Superior temporal gyrus (tissue), 1 donor: Measurements from ENCODE around the gene CYP3A5.

Experiments
- DNase-seq: peaks from one replicate; pipeline ENCODE4 v3.0.0-alpha.2; 2016; ENCODE audit errors: extremely low spot score

The CYP3A5 gene

GRCh38 chr7:99615989-99616358 is 63.8 kb downstream of the CYP3A5 start:
- no peak for DNase-seq

DNA sequence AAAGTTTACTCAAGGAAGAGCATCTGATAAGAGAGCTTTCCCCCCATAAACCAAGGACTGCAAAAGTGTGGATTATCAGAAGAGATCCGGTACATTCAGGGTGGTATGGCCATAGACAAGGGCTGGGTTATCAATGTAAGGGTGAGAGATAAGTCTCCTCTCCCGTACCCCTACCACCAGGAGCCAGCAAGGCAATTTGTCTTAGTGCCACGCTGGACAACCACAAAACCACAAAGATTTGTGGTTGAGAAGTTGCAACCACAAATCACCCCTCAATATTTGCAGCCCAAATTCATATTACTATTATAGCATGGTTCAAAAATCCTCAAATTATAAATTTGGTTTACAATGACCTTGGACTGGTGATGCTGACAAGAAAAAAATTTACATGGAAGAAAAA is 65.3 kb downstream of the CYP3A5 start:
- no peak for DNase-seq

GRCh38 chr7:99607548-99607947 is 72.2 kb downstream of the CYP3A5 start:
- no peak for DNase-seq

DNA sequence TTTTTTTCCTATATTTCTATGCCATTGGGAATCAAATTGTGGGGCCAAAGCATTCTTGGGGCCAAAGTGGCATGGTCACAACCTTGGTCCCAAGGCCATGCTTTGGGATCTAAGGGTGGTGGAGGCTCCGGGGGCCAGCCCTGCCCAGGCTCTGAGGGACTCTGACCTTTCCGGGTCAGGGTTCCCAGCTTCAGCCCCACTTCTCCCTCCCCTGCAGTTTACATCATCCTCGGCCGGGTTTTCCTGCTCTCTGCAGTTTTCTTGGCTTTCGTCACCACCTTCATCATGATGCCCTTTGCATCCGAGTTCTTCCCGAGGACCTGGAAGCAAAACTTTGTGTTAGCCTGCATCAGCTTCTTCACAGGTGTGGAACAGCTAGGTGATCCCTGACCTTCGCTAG is 73.3 kb downstream of the CYP3A5 start:
- DNase-seq = no peak

- DNase-seq = no peak
Measured at GRCh38 chr7:99605527-99605926, 74.3 kb downstream of the CYP3A5 start.

- DNase-seq = no peak
Measured at GRCh38 chr7:99601656-99602310, 78.0 kb downstream of the CYP3A5 start.

DNA sequence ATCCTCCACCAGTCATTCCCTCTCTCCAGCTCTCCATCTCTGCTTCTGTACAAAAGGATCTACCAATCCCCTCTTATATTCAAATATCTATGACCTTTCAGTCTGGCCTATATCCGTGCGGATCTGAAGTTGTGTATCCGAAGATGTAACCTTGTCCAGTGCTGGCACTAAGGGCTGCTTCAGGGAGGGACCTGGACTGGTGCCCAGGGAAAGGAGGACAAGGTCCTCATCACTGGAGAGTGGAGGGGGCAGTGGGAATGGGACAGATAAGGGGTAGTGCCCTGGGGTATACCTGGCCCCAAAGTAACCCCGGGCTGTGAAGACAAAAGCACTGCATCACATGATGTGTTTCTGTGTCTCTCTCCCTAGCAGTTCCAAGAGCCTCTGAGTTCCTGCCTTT is 80.0 kb downstream of the CYP3A5 start:
- no peak for DNase-seq
